Right lobe of liver (tissue), 6 donors: ENCODE results near the gene DTNA. TPM values are rescaled to one million over a fixed set of nuclear protein-coding genes. Genes with fewer than 3 reads are reported as not detected.
A peak's percentile ranks its signal among the peaks of the same experiment; 100 is the strongest.

ENCODE experiments used
- ATAC-seq, 4 donors: fragments of 200-7000 bp; cut with Tn5 transposase; one replicate each; pipeline ENCODE4 v1.9.1; 2020; ENCODE audit warnings: mild to moderate bottlenecking in 4 of 4, moderate library complexity in 4 of 4
- DNase-seq, 3 donors: peaks; one replicate each; pipeline ENCODE4 v3.0.0-alpha.2; 2020
- H3K27ac ChIP-seq, 3 donors: fragments of 200-600 bp; one replicate each; pipeline ENCODE4 v1.8.0; 2022
- H3K27me3 ChIP-seq, 2 donors: fragments of 200-600 bp; one replicate each; pipeline ENCODE4 v1.8.0; 2022
- H3K36me3 ChIP-seq, 4 donors: fragments of 200-600 bp; sonication (generic) in 1 of 4; one replicate each; pipeline versions ENCODE4 v1.5.1 to v1.8.0; 2017 to 2022; ENCODE audit warnings: control low read depth in 1 of 4
- H3K4me1 ChIP-seq, 4 donors: fragments of 200-600 bp; sonication (generic) in 1 of 4; one replicate each; pipeline versions ENCODE4 v1.5.1 to v1.8.0; 2017 to 2022; ENCODE audit warnings: control low read depth in 1 of 4
- H3K4me3 ChIP-seq, 3 donors: fragments of 200-600 bp; one replicate each; pipeline ENCODE4 v1.8.0; 2022
- H3K9me3 ChIP-seq, 4 donors: fragments of 200-600 bp; sonication (generic) in 1 of 4; one replicate each; pipeline versions ENCODE4 v1.5.1 to v1.8.0; 2017 to 2022; ENCODE audit warnings: control low read depth in 1 of 4
- CTCF ChIP-seq, 4 donors: fragments of 200-600 bp in 3 of 4; fragments of 450-650 bp in 1 of 4; IDR thresholded peaks; one replicate each; pipeline versions ENCODE4 v1.5.1 to v1.8.0; 2016 to 2022; ENCODE audit warnings: antibody characterized with exemption in 4 of 4, mild to moderate bottlenecking in 2 of 4
- POLR2A ChIP-seq: fragments of 450-650 bp; IDR thresholded peaks from one replicate; pipeline ENCODE4 v1.6.1; 2017; ENCODE audit warnings: antibody characterized with exemption, mild to moderate bottlenecking
- WGBS: methylation state at CpG from one replicate; pipeline ENCODE4 v1.1.6; 2018; ENCODE audit warnings: low coverage, low lambda C conversion rate; ENCODE audit not compliant: insufficient coverage; ENCODE audit errors: missing lambda C conversion rate; 5-methylcytosine and 5-hydroxymethylcytosine counted together
- intact Hi-C, 2 donors: fragments of 100-400 bp; cut with DNase I; formaldehyde crosslinking; loops; one replicate each; pipeline versions ENCODE4 v1.11.2 to v1.14.1; 2022
- total RNA-seq, 6 experiments: library from RNA; depleted of rRNA in 2 of 6; stranded (reverse); fragments of >200 nt in 2 of 6; fragmentation: NEBNext Ultra II Directional in 3 of 6; extraction: Animal tissue kit (Norgen Biotek cat#: 25700) in 3 of 6; gene quantifications; one replicate each; pipeline versions ENCODE4 v1.1.0 to v1.2.4, GENCODE V29; 2016 to 2023
- donor health status: DM: no; HTN: yes; CAD: no.
- donor health status: DM: no; HTN: no; CAD: no.
- donor health status: DM: no; HTN: no; CAD: no.
- donor health status: DM: no; HTN: yes; CAD: no.
- donor health status: DM: no; HTN: yes; CAD: no.

The DTNA gene
- total RNA-seq, 6 experiments from 2014 or later = 0.90 to 29.4 (median 13.7) TPM

GRCh38 chr18:34866310-34866709 is 156.2 kb downstream of the DTNA start:
- no peaks in the 10 kb centered on the region for H3K4me1 ChIP-seq
- H3K9me3 ChIP-seq = no peaks in the 10 kb centered on the region
- H3K36me3 ChIP-seq = no peaks in the 10 kb centered on the region
- intact Hi-C loops = no loop called here
- TF ChIP-seq POLR2A (no peak), CTCF (IDR thresholded peaks at IDR 0.05) (no peak)
- H3K27ac ChIP-seq = no peak overlapping the region
- ATAC-seq (no peak), DNase-seq (no peak)
- no peak overlapping the region for H3K4me3 ChIP-seq
- WGBS = 78% methylated on average over 2 of the region's 2 CpGs
- H3K27me3 ChIP-seq = no peaks in the 10 kb centered on the region

- 54% methylated on average over 4 of the region's 4 CpGs for WGBS
- ATAC-seq = peak in 1 of 4 donors; percentile 26
Measured at GRCh38 chr18:34866739-34867138, 156.6 kb downstream of the DTNA start.

DNA sequence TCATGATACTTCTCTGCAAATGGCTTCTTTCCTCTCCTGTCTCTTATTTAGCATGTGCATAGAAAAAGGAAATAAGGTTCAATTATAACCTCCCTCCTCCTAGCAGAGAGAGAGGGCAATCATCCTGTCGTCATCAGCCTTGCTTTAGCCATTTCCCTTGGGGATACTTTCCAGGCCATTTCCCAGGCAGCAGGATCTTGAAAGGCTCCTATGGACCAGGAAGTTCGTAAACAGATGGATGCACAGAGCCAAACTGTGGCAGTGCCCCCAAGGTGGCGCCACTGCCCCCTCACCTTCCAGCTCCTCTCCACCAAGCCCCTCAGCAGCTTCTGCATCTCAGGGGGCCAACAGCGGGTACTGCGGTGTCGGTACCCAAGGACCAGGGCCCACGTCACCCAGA is 157.4 kb downstream of the DTNA start:
- no peak overlapping the region for H3K27ac ChIP-seq
- peak in 1 of 4 donors; percentile 15 for ATAC-seq
- no peak overlapping the region for H3K4me3 ChIP-seq
- WGBS = 76% methylated on average over 7 of the region's 7 CpGs
- no peaks in the 10 kb centered on the region for H3K36me3 ChIP-seq
- H3K9me3 ChIP-seq = no peaks in the 10 kb centered on the region
- intact Hi-C loops = no loop called here
- H3K4me1 ChIP-seq = no peaks in the 10 kb centered on the region
- no peaks in the 10 kb centered on the region for H3K27me3 ChIP-seq
- DNase-seq = no peak
- TF ChIP-seq CTCF (IDR thresholded peaks at IDR 0.05) (peak in 1 of 4 donors; percentile 9), POLR2A (no peak)

More at GRCh38 chr18:34866739-34867138, 156.6 kb downstream of the DTNA start:
- intact Hi-C loops = no loop called here
- Histone ChIP-seq H3K4me1 (no peaks in the 10 kb centered on the region), H3K27ac (no peak overlapping the region), H3K9me3 (no peaks in the 10 kb centered on the region), H3K4me3 (no peak overlapping the region), H3K36me3 (no peaks in the 10 kb centered on the region), H3K27me3 (no peaks in the 10 kb centered on the region)
- DNase-seq = no peak
- TF ChIP-seq CTCF (IDR thresholded peaks at IDR 0.05) (peak in 3 of 4 donors; percentile 42 to 49 (median 44)), POLR2A (no peak)

GRCh38 chr18:34870555-34871310 is 160.6 kb downstream of the DTNA start:
- intact Hi-C loops = no loop called here
- Histone ChIP-seq H3K27me3 (no peaks in the 10 kb centered on the region), H3K4me3 (no peak overlapping the region), H3K4me1 (no peaks in the 10 kb centered on the region), H3K9me3 (no peaks in the 10 kb centered on the region), H3K27ac (no peak overlapping the region), H3K36me3 (no peaks in the 10 kb centered on the region)
- 90% methylated on average over 5 of the region's 5 CpGs for WGBS
- DNase-seq (no peak), ATAC-seq (no peak)
- no peak for TF ChIP-seq CTCF (IDR thresholded peaks at IDR 0.05)
- TF ChIP-seq POLR2A = no peak
